ENCODE results near the gene ADGRG7. TPM values are rescaled to one million over a fixed set of nuclear protein-coding genes. Genes with fewer than 3 reads are reported as not detected.

The ADGRG7 gene
- total RNA-seq, 2 experiments from 2014 or later, result 26.5 to 27.0 TPM

GRCh38 chr3:100720426-100720825 is 111.0 kb downstream of the ADGRG7 start:
- Mint-ChIP-seq H3K9me3 (ENCODE audit: insufficient read depth) (no peaks in the 10 kb centered on the region), H3K4me3 (no peak overlapping the region), H3K27me3 (ENCODE audit: low read depth) (no peaks in the 10 kb centered on the region), H3K4me1 (ENCODE audit: low read depth) (peaks cover 25% of the 10 kb centered on the region), H3K27ac (no peak overlapping the region), H3K36me3 (ENCODE audit: low read depth) (peaks cover 87% of the 10 kb centered on the region)
- no peak for DNase-seq
- ChIA-PET CTCF (interaction anchor here (2.8 to 3.4 kb wide), 2 partner anchors 10 kb away, joined by 11 to 28 read pairs; partner anchors contain the start of gene TFG), POLR2A (interaction anchor here (2.3 kb wide), 1 partner anchor 11 kb away, joined by 8 read pairs; the partner anchor contains the start of gene TFG)
- no peak for ATAC-seq

DNA sequence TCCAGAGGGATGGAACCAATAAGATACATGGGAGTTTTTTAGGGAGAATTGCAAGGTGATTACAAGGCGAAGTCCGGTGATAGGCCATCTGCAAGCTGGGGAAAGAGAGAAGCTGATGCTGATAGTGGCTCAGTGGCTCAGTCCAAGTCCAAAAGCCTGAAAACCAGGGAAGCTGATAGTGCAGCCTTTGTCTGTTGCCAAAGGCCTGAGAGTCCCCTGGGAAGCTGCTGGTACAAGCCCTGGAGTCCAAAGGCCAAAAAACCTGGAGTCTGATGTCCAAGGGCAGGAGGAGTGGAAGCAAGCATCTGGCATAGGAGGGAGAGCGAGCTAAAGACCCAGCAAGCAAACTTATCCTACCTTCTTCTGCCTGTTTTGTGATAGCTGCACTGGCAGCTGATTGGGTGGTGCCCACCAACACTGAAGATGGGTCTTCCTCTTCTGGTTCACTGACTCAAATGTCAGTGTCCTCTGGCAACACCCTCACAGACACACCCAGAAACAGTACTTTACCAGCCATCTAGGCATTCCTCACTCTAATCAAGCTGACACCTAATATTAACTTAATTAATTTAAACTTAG is 116.6 kb downstream of the ADGRG7 start:
- CTCF ChIA-PET, result interaction anchor here (0.9 to 2.0 kb wide), 9 partner anchors 11 to 136 kb away, joined by 3 to 10 read pairs (median 3); partner anchors contain the start of gene TFG

DNA sequence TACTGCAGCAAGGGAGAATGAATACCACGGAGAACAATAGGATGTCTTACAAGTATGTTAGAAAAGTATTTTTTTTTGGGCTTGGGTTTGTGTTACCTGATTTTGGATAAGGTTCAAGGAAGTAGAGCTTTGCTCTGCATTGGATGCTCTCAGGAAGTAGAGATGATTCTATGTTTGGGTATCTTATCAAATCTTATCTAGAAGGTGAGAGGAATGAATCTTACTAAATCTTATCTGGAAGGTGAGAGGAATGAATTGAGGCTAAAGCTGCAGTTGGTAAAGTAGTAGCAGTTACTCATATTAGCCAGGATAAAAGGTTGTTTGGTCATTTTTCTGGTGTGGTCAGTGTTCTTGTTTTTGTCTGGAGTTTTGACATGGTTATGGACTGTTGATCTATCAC is 117.3 kb downstream of the ADGRG7 start:
- POLR2A ChIA-PET, result interaction anchor here (1.7 to 2.2 kb wide), 2 partner anchors 16 to 18 kb away, joined by 10 read pairs; partner anchors contain the start of gene TFG
- DNase-seq (no peak), ATAC-seq (no peak)
- no peaks in the 10 kb centered on the region for H3K27me3 Mint-ChIP-seq (ENCODE audit: low read depth)
- peaks cover 17% of the 10 kb centered on the region for H3K4me1 Mint-ChIP-seq (ENCODE audit: low read depth)
- CTCF ChIA-PET, result interaction anchor here (0.9 to 2.0 kb wide), 8 partner anchors 9 to 137 kb away, joined by 3 to 11 read pairs (median 4); partner anchors contain the start of gene TFG
- peaks cover 68% of the 10 kb centered on the region for H3K36me3 Mint-ChIP-seq (ENCODE audit: low read depth)
- H3K9me3 Mint-ChIP-seq (ENCODE audit: insufficient read depth), result no peaks in the 10 kb centered on the region
- H3K27ac Mint-ChIP-seq, result peak overlapping the region; percentile 40
- no peak overlapping the region for H3K4me3 Mint-ChIP-seq

More for the DNA sequence above, 116.6 kb downstream of the ADGRG7 start:
- no peak overlapping the region for H3K4me3 Mint-ChIP-seq
- peaks cover 72% of the 10 kb centered on the region for H3K36me3 Mint-ChIP-seq (ENCODE audit: low read depth)
- peak overlapping the region; percentile 28 for H3K27ac Mint-ChIP-seq
- POLR2A ChIA-PET, result interaction anchor here (1.7 to 2.2 kb wide), 2 partner anchors 16 to 17 kb away, joined by 10 read pairs; partner anchors contain the start of gene TFG
- no peaks in the 10 kb centered on the region for H3K27me3 Mint-ChIP-seq (ENCODE audit: low read depth)
- H3K4me1 Mint-ChIP-seq (ENCODE audit: low read depth), result peaks cover 17% of the 10 kb centered on the region
- DNase-seq, result no peak
- H3K9me3 Mint-ChIP-seq (ENCODE audit: insufficient read depth), result no peaks in the 10 kb centered on the region
- ATAC-seq, result no peak

DNA sequence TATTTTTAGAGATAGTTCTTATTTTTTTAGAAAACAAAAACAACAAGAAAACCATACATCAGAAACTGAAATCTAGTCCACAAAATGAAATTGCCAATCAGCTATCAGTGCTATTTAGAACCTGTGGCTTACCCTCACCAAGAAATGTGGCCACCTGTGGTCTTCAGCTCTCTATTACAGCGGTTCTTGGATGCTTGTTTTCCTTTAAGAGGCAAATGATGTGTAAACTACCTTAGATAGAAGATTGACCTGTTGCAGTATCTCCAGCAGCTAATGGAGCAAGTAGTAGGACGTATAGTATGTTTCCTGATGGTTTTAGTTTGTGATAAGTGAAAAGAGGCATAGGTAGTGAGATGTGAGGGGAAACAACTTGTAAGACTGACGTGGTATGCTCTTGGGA is 121.1 kb downstream of the ADGRG7 start:
- Mint-ChIP-seq H3K27ac (no peak overlapping the region), H3K4me1 (ENCODE audit: low read depth) (peaks cover 23% of the 10 kb centered on the region), H3K4me3 (no peak overlapping the region), H3K36me3 (ENCODE audit: low read depth) (peaks cover 52% of the 10 kb centered on the region), H3K27me3 (ENCODE audit: low read depth) (no peaks in the 10 kb centered on the region), H3K9me3 (ENCODE audit: insufficient read depth) (no peaks in the 10 kb centered on the region)
- ATAC-seq (peak; percentile 36), DNase-seq (no peak)
- POLR2A ChIA-PET, result interaction anchor here (0.8 to 1.3 kb wide), 2 partner anchors 20 to 22 kb away, joined by 4 read pairs; no protein-coding TSS in a partner anchor
- CTCF ChIA-PET, result no interaction called here

GRCh38 chr3:100732435-100732834 is 123.0 kb downstream of the ADGRG7 start:
- Mint-ChIP-seq H3K4me3 (no peak overlapping the region), H3K27me3 (ENCODE audit: low read depth) (no peaks in the 10 kb centered on the region), H3K9me3 (ENCODE audit: insufficient read depth) (no peaks in the 10 kb centered on the region), H3K27ac (no peak overlapping the region), H3K36me3 (ENCODE audit: low read depth) (peaks cover 50% of the 10 kb centered on the region), H3K4me1 (ENCODE audit: low read depth) (peaks cover 15% of the 10 kb centered on the region)
- ATAC-seq (no peak), DNase-seq (no peak)
- ChIA-PET POLR2A (no interaction called here), CTCF (no interaction called here)

DNA sequence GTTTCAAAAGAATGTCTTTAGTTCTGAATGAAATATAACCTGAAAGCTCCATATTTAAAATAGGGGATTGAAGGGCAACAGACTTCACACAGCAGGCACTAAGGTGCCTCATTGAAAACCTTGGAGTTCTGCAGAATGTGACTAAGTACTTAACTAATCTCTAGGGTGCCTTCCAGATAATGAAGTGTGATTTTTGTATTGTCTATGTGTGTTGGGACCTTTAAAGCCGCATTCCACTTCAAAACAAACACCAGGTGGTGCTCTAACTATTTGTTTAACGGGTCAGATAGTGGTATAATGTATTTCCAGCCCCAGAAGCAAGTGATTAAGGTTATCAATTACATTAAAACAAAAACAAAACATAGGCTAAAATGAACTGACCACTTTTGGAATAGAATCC is 127.9 kb downstream of the ADGRG7 start:
- no peak for DNase-seq
- Mint-ChIP-seq H3K27me3 (ENCODE audit: low read depth) (no peaks in the 10 kb centered on the region), H3K4me1 (ENCODE audit: low read depth) (peaks cover 7% of the 10 kb centered on the region), H3K27ac (no peak overlapping the region), H3K36me3 (ENCODE audit: low read depth) (peaks cover 43% of the 10 kb centered on the region), H3K9me3 (ENCODE audit: insufficient read depth) (no peaks in the 10 kb centered on the region), H3K4me3 (no peak overlapping the region)
- CTCF ChIA-PET, result interaction anchor here (0.7 to 2.9 kb wide), 4 partner anchors 10 to 275 kb away, joined by 3 to 11 read pairs (median 4); partner anchors contain the start of gene TFG
- ATAC-seq, result peak; percentile 44
- POLR2A ChIA-PET, result interaction anchor here (0.6 kb wide), 1 partner anchor 9 kb away, joined by 4 read pairs; no protein-coding TSS in a partner anchor

DNA sequence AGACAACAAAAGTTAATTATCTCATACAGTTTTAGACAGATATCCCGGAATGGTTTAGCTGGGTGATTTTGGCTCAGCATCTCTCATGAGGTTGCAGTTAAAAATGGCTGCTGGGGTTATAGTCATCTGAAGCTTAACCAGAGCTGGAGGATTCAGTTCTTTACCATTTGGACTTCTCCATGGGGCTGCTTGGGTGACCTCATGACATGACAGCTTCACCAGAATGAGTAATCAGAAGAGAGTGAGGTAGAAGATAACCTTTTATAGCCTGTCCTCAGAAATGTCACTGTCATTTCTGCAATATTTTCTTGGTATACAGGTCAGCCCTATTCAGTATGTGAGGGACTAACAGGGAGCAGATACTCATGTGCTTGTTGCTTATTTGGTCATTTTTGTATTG is 130.8 kb downstream of the ADGRG7 start:
- peak; percentile 30 for ATAC-seq

DNA sequence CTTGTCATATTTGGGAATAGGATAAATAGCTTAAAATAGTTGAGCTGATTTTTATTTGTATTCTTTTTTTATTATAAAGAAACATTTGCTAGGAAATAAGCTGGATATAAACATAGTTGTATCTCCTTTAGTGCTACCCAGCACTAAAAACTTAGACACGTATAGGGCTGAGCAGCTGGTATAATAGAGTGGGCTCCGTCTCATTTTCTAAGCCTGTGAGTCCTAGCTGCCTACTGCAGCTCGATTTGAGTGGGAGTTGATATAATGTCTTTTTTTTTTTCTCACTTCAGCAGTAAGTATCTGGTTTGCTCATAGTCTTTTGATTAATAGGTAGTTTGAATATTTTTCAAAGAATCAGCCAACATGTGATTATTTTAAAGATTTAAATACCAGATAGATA is 134.1 kb downstream of the ADGRG7 start:
- DNase-seq (no peak), ATAC-seq (no peak)
- H3K36me3 Mint-ChIP-seq (ENCODE audit: low read depth), result peaks cover 48% of the 10 kb centered on the region
- POLR2A ChIA-PET, result no interaction called here
- no peaks in the 10 kb centered on the region for H3K9me3 Mint-ChIP-seq (ENCODE audit: insufficient read depth)
- no peak overlapping the region for H3K27ac Mint-ChIP-seq
- no peak overlapping the region for H3K4me3 Mint-ChIP-seq
- no peaks in the 10 kb centered on the region for H3K27me3 Mint-ChIP-seq (ENCODE audit: low read depth)
- CTCF ChIA-PET, result interaction anchor here (1.3 kb wide), 1 partner anchor 53 kb away, joined by 5 read pairs; no protein-coding TSS in a partner anchor
- peaks cover 2% of the 10 kb centered on the region for H3K4me1 Mint-ChIP-seq (ENCODE audit: low read depth)

More for the DNA sequence above, 130.8 kb downstream of the ADGRG7 start:
- Mint-ChIP-seq H3K9me3 (ENCODE audit: insufficient read depth) (no peaks in the 10 kb centered on the region), H3K27ac (no peak overlapping the region), H3K4me1 (ENCODE audit: low read depth) (peaks cover 2% of the 10 kb centered on the region), H3K27me3 (ENCODE audit: low read depth) (no peaks in the 10 kb centered on the region), H3K4me3 (no peak overlapping the region), H3K36me3 (ENCODE audit: low read depth) (peaks cover 41% of the 10 kb centered on the region)
- CTCF ChIA-PET, result interaction anchor here (1.3 kb wide), 1 partner anchor 21 kb away, joined by 6 read pairs; no protein-coding TSS in a partner anchor
- POLR2A ChIA-PET, result no interaction called here
- DNase-seq, result no peak

DNA sequence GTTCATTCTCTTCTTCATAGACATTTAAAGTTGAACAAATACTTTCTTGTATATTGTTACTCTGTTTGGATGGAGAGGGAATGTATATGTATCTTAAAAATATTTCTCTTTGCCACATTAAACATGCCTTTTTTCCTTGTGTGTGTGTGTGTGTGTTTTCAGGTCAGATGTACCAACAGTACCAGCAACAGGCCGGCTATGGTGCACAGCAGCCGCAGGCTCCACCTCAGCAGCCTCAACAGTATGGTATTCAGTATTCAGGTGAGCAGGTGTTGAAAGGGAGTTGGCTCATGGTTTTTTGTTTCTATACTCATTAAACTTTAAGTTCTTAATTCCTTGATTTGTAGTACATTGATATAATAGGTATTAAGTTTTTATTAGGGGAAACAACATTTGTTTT is 135.3 kb downstream of the ADGRG7 start:
- Mint-ChIP-seq H3K36me3 (ENCODE audit: low read depth) (peaks cover 49% of the 10 kb centered on the region), H3K9me3 (ENCODE audit: insufficient read depth) (no peaks in the 10 kb centered on the region), H3K4me1 (ENCODE audit: low read depth) (peaks cover 2% of the 10 kb centered on the region), H3K4me3 (no peak overlapping the region), H3K27me3 (ENCODE audit: low read depth) (no peaks in the 10 kb centered on the region), H3K27ac (no peak overlapping the region)
- ATAC-seq (no peak), DNase-seq (no peak)
- CTCF ChIA-PET, result no interaction called here
- POLR2A ChIA-PET, result no interaction called here

Other genes starting within 250 kb of the ADGRG7 start
- gene TOMM70, start 208.5 kb upstream of the ADGRG7 start, total RNA-seq, result 10 to 100 TPM; 42.1 to 43.8 TPM
- gene LNP1, start 208.1 kb upstream of the ADGRG7 start, total RNA-seq, result 1 to 10 TPM; 1.4 TPM
- gene TMEM45A, start 117.0 kb upstream of the ADGRG7 start, total RNA-seq, result under 1 TPM; 0.29 to 0.42 TPM
- 10 to 100 TPM; 59.8 to 63.1 TPM for gene TFG, start 99.9 kb downstream of the ADGRG7 start, total RNA-seq

All from activated CD8-positive, alpha-beta T cell treated with anti-CD3 and anti-CD28 coated beads, Interleukin-2, amount 10 ng/mL, durations not matched to agents 7 days and 5 days (primary cell).